HAP-1 (cell line): ENCODE results near the gene CHRNA5.
A peak's percentile ranks its signal among the peaks of the same experiment; 100 is the strongest.

Experiments used
- DNase-seq, 2 experiments: peaks; one replicate each; pipeline ENCODE4 v3.0.0-alpha.2; 2016 to 2020; ENCODE audit warnings: low spot score in 2 of 2
- H3K27me3 ChIP-seq: fragments of 250-450 bp; sonication (Bioruptor Pico); 2 replicates; pipeline ENCODE4 v1.5.1; 2020; ENCODE audit warnings: low read depth, mild to moderate bottlenecking, moderate library complexity
- H3K36me3 ChIP-seq: fragments of 250-450 bp; sonication (Bioruptor Pico); replicated peaks from 2 replicates; pipeline ENCODE4 v1.5.1; 2020; ENCODE audit warnings: mild to moderate bottlenecking
- H3K4me1 ChIP-seq: fragments of 250-450 bp; sonication (Bioruptor Pico); 2 replicates; pipeline ENCODE4 v1.5.1; 2020; ENCODE audit warnings: mild to moderate bottlenecking
- H3K4me3 ChIP-seq: fragments of 250-450 bp; sonication (Bioruptor Pico); 2 replicates; pipeline ENCODE4 v1.5.1; 2020; ENCODE audit warnings: mild to moderate bottlenecking, moderate library complexity
- H3K9me3 ChIP-seq: fragments of 250-450 bp; sonication (Bioruptor Pico); 2 replicates; pipeline ENCODE4 v1.5.1; 2020; ENCODE audit warnings: mild to moderate bottlenecking, moderate library complexity
- in situ Hi-C: fragments of 300-500 bp; cut with MboI; formaldehyde crosslinking; loops from 3 replicates; pipeline ENCODE4 v1.14.3; 2020; ENCODE audit warnings: low sequenced_read_pairs, inconsistent platforms, mixed read lengths

The CHRNA5 gene

GRCh38 chr15:78629716-78630065 lies 64.4 kb downstream of the CHRNA5 start:
- in situ Hi-C loops = no loop called here
- H3K36me3 ChIP-seq = no peaks in the 10 kb centered on the region
- no peaks in the 10 kb centered on the region for H3K9me3 ChIP-seq
- H3K4me1 ChIP-seq = no peaks in the 10 kb centered on the region
- DNase-seq = no peak
- H3K27me3 ChIP-seq = peaks cover 36% of the 10 kb centered on the region
- no peak overlapping the region for H3K4me3 ChIP-seq

- no peak overlapping the region for H3K4me3 ChIP-seq
- H3K4me1 ChIP-seq = no peaks in the 10 kb centered on the region
- in situ Hi-C loops = no loop called here
- no peak for DNase-seq
- no peaks in the 10 kb centered on the region for H3K9me3 ChIP-seq
- no peaks in the 10 kb centered on the region for H3K36me3 ChIP-seq
- peaks cover 30% of the 10 kb centered on the region for H3K27me3 ChIP-seq
These were observed 65.7 kb downstream of the CHRNA5 start for GRCh38 chr15:78630886-78631633.

- no peaks in the 10 kb centered on the region for H3K9me3 ChIP-seq
- H3K36me3 ChIP-seq = no peaks in the 10 kb centered on the region
- in situ Hi-C loops = no loop called here
- H3K27me3 ChIP-seq = peaks cover 12% of the 10 kb centered on the region
- DNase-seq = no peak
- no peak overlapping the region for H3K4me3 ChIP-seq
- H3K4me1 ChIP-seq = no peaks in the 10 kb centered on the region
These were observed 68.0 kb downstream of the CHRNA5 start for GRCh38 chr15:78633348-78633747.

- Histone ChIP-seq H3K4me3 (no peak overlapping the region), H3K9me3 (no peaks in the 10 kb centered on the region), H3K4me1 (no peaks in the 10 kb centered on the region), H3K36me3 (no peaks in the 10 kb centered on the region), H3K27me3 (peaks cover 2% of the 10 kb centered on the region)
- in situ Hi-C loops = no loop called here
- DNase-seq = peak in 1 of 2 experiments; percentile 6
These were observed 69.2 kb downstream of the CHRNA5 start for GRCh38 chr15:78634210-78635145.

- Histone ChIP-seq H3K36me3 (no peaks in the 10 kb centered on the region), H3K9me3 (no peaks in the 10 kb centered on the region), H3K4me1 (no peaks in the 10 kb centered on the region), H3K27me3 (no peaks in the 10 kb centered on the region), H3K4me3 (no peak overlapping the region)
- peak in 1 of 2 experiments; percentile 7 for DNase-seq
- in situ Hi-C loops = no loop called here
These were observed 70.0 kb downstream of the CHRNA5 start for GRCh38 chr15:78635346-78635745.

- in situ Hi-C loops = no loop called here
These were observed 71.1 kb downstream of the CHRNA5 start for GRCh38 chr15:78636378-78636859.

GRCh38 chr15:78637776-78638435 lies 72.6 kb downstream of the CHRNA5 start:
- Histone ChIP-seq H3K9me3 (no peaks in the 10 kb centered on the region), H3K4me1 (no peaks in the 10 kb centered on the region), H3K27me3 (no peaks in the 10 kb centered on the region; the same call in 1 of the 2 replicates), H3K4me3 (no peak overlapping the region), H3K36me3 (no peaks in the 10 kb centered on the region)
- in situ Hi-C loops = no loop called here
- peak; percentile 33 to 47 for DNase-seq

More at GRCh38 chr15:78636378-78636859, 71.1 kb downstream of the CHRNA5 start:
- Histone ChIP-seq H3K4me1 (no peaks in the 10 kb centered on the region), H3K4me3 (no peak overlapping the region), H3K36me3 (no peaks in the 10 kb centered on the region), H3K27me3 (no peaks in the 10 kb centered on the region), H3K9me3 (no peaks in the 10 kb centered on the region)
- DNase-seq = no peak

GRCh38 chr15:78638658-78639314 lies 73.5 kb downstream of the CHRNA5 start:
- peak; percentile 75 to 96 for DNase-seq
- Histone ChIP-seq H3K27me3 (no peaks in the 10 kb centered on the region; the same call in 1 of the 2 replicates), H3K36me3 (no peaks in the 10 kb centered on the region), H3K4me3 (no peak overlapping the region), H3K9me3 (no peaks in the 10 kb centered on the region), H3K4me1 (no peaks in the 10 kb centered on the region)
- in situ Hi-C loops = no loop called here

GRCh38 chr15:78640527-78641101 lies 75.3 kb downstream of the CHRNA5 start:
- in situ Hi-C loops = no loop called here
- Histone ChIP-seq H3K9me3 (no peaks in the 10 kb centered on the region), H3K4me1 (no peaks in the 10 kb centered on the region), H3K4me3 (peak overlapping the region; percentile 34), H3K36me3 (no peaks in the 10 kb centered on the region), H3K27me3 (no peaks in the 10 kb centered on the region; the same call in 1 of the 2 replicates)
- DNase-seq = peak in 1 of 2 experiments; percentile 76

GRCh38 chr15:78641102-78641748 lies 75.9 kb downstream of the CHRNA5 start, which contains the start of gene CHRNB4:
Gene CHRNB4 (minus strand): TSS chr15:78641210. CDS start chr15:78641133, 77 bp downstream.
- Histone ChIP-seq H3K27me3 (no peaks in the 10 kb centered on the region; the same call in 1 of the 2 replicates), H3K4me3 (peak within 1 kb of the TSS; percentile 34), H3K9me3 (no peaks in the 10 kb centered on the region), H3K4me1 (no peaks in the 10 kb centered on the region), H3K36me3 (no peaks in the 10 kb centered on the region)
- in situ Hi-C loops = no loop called here
- peak in 1 of 2 experiments; percentile 82 for DNase-seq

GRCh38 chr15:78641749-78642275 lies 76.5 kb downstream of the CHRNA5 start:
- H3K4me3 ChIP-seq = no peak overlapping the region
- no peaks in the 10 kb centered on the region for H3K36me3 ChIP-seq
- in situ Hi-C loops = no loop called here

GRCh38 chr15:78642331-78642730 lies 77.0 kb downstream of the CHRNA5 start:
- no peak overlapping the region for H3K4me3 ChIP-seq
- in situ Hi-C loops = no loop called here
- H3K9me3 ChIP-seq = no peaks in the 10 kb centered on the region
- no peaks in the 10 kb centered on the region; the same call in 1 of the 2 replicates for H3K27me3 ChIP-seq
- DNase-seq = no peak
- H3K4me1 ChIP-seq = no peaks in the 10 kb centered on the region
- H3K36me3 ChIP-seq = no peaks in the 10 kb centered on the region

More at GRCh38 chr15:78641749-78642275, 76.5 kb downstream of the CHRNA5 start:
- no peaks in the 10 kb centered on the region for H3K9me3 ChIP-seq
- no peaks in the 10 kb centered on the region; the same call in 1 of the 2 replicates for H3K27me3 ChIP-seq
- no peak for DNase-seq
- H3K4me1 ChIP-seq = no peaks in the 10 kb centered on the region
